DMS114 treated with DMSO at 0.1 percent for 48 hours (cell line): ENCODE data around the gene PLEKHN1.
"Not testable (repeated sequence)": the region's sequence is repeated elsewhere in the genome, so short reads cannot be mapped to it uniquely, and the experiment has no call there.

Experiments used
- DNase-seq: peaks from one replicate; lab custom pipeline; 2025; ENCODE audit not compliant: unreplicated experiment; lab: John Stamatoyannopoulos, UW

Gene PLEKHN1

DNA sequence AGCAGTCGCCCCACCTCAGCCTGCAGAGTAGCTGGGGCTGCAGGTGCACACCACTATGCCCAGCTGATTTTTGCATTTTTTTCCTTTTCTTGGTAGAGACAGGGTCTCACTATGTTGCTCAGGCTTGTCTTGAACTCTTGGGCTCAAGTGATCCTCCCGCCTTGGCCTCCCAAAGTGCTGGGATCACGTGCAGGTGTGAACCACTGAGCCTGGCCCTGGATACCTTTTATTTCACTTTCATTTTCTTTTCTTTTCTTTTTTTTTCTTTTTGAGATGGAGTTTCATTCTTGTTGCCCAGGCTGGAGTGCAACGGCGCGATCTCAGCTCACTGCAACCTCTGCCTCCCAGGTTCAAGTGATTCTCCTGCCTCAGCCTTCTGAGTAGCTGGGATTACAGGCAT lies 25.0 kb downstream of the PLEKHN1 start:
- not testable (repeated sequence) for DNase-seq

- no peak for DNase-seq
These were observed 25.6 kb downstream of the PLEKHN1 start for GRCh38 chr1:991895-992294.

DNA sequence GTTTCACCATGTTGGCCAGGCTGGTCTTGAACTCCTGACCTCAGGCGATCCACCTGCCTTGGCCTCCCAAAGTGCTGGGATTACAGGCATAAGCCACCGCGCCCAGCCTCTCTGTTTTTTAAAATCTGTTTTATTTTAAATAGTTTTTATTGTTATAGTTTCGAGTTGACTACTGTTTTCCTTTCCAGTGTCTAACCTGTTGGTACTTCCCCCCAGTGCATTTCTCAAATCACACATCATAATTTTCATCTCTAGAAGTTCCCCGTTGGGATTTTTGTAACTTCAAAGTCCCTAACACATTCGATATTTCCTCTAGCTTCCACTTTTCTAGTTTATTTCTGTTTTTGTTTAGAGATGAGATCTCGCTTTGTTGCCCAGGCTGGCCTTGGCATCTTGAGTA lies 26.1 kb downstream of the PLEKHN1 start:
- no peak for DNase-seq

DNA sequence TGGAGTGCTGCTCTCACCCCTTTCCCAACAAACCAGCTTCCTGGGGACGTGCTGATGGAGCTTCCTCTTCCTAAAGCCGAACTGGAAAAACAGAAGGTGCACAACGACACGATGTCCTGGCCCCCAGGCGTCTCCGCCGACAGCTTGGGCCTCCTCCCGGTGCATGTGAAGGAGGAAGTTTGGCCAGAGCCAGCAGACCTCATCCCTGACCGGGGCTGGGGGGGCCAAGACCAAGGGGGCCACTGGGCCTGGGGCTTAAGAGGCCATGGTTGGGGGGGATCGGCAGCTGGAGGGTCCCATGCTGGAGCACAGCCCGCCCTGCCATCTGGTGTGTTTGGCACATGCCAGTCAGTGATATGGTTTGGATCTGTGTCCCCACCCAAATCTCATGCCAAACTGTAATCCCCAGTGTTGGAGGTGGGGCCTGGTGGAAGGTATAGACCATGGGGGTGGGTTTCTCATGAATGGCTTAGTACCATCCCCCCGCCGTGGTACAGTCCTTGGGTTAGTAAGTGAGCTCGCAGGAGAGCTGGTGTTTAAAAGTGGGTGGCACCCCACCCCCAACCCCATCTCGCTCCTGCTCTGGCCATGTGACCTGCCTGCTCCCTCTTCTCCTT lies 27.2 kb downstream of the PLEKHN1 start:
- DNase-seq: no peak

GRCh38 chr1:994546-994945 lies 28.3 kb downstream of the PLEKHN1 start:
- not testable (repeated sequence) for DNase-seq

DNA sequence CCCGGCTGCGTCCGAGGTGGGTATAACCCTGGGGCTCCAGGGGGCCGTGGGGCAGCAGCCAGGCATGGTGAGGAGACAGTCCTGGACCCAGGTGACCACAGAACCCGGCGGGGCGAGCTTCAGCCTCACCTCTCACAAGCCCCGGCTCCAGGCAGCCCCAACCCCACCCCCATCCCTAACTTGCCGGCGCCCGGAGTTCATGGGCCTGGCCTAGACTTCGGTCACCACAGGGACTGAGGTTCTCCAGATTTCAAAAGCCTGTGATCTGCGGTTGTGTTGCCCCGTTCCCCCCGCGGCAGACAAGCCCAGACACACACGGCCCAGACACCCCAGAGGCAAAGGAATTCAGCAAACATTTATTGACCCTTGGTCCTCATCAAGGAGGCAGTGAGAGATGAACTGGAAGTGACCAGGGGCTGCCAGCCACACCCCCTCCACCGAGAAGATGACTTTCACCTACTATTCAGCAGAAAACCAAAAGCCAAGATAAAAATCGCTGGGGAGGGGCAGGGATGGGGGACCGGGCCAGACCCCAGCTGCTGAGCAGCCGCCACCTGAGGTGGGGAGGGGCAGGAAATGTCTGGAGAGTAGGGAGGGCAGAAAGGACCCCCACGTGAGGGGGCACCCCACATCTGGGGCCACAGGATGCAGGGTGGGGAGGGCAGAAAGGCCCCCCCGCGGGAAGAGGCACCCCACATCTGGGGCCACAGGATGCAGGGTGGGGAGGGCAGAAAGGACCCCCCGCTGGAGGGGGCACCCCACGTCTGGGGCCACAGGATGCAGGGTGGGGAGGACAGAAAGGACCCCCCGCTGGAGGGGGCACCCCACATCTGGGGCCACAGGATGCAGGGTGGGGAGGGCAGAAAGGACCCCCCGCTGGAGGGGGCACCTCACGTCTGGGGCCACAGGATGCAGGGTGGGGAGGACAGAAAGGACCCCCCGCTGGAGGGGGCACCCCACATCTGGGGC lies 29.7 kb downstream of the PLEKHN1 start:
- no peak for DNase-seq

GRCh38 chr1:996851-997712 lies 30.8 kb downstream of the PLEKHN1 start:
- no peak for DNase-seq

DNA sequence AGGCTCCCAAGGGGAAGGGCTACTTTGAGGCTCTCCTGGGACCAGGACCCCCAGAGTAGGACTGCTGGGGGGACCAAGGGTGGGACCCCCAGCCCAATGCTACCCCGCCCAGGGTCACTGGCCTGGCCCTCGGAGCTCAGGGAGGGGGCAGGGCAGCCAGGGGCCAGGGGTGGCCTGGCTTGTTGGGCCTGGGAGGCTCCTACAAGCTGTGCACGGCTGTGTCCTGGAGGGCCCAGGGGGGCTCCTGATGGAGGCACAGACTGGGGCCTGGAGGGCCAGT lies 31.4 kb downstream of the PLEKHN1 start:
- no peak for DNase-seq

- DNase-seq: no peak
These were observed 31.9 kb downstream of the PLEKHN1 start for GRCh38 chr1:997993-998744.

- no peak for DNase-seq
These were observed 32.4 kb downstream of the PLEKHN1 start for GRCh38 chr1:998745-998994.

- no peak for DNase-seq
These were observed 32.9 kb downstream of the PLEKHN1 start for GRCh38 chr1:998995-999724.

DNA sequence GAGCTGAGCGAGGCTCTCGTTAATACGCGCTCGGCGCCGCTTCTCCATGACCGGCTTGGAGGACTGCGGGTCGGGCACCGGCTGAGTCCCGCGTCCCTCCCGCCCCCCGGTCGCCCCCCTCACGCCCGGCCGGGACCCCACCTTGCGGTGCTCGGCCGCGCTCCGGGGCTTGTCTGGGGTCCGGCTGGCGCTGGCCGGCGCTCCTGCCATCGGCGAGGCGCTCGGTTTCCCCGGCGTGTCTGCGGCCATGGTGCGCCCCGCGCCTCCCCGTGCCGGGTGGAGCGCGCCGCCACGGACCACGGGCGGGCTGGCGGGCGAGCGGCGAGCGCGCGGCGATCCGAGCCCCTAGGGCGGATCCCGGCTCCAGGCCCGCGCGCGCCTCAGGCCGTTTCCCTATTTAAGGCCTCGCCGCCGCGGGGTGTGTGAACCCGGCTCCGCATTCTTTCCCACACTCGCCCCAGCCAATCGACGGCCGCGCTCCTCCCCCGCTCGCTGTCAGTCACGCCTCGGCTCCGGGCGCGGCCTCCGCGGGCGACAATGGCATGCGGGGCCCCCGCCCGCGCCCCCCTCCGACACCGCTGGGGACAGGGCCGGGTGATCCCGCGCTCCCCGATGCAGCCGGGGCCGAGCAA lies 33.6 kb downstream of the PLEKHN1 start, which contains the start of gene HES4:
Gene HES4 (minus strand): TSS at position 373 of the 632 bp plus-strand sequence. CDS start 124 bp downstream, at position 249.
- peak; percentile 64 for DNase-seq

GRCh38 chr1:1000357-1001056 lies 34.2 kb downstream of the PLEKHN1 start:
- DNase-seq: peak; percentile 36

DNA sequence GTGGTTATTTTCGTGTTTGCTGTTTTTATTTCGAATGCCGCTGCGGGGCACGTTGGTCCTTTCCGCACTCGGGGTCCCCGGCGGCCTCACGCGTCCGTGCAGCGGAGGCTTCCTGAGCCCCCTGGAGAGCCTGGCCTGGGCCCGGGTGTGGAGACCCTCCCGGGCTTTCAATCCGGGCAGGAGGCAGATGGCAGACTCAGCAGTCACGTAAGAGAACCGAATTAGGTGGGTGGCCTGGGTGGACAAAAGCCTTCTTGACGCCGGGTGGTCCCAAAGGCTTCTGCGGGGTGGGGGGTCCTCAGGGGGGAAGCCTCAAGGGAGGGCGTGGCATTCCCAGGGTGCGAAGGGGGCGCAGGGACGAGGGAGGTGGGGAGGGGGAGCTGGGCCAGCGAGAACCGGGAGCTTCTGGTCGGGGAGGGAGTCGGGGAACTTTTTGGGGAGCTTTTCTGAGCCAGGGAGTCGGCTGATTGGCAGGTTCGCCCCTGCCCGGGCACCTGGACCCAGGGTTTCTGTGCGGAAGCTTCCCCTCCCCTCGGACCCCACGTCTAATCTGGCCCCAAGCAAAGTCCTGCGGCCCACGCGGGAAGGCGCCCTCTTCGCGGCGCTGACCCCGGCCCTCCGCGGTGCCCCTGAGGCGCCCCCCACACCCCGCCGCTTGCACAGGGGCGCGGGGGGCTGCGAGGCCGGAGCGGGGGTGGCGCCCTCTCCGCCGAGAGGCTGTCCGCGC lies 34.9 kb downstream of the PLEKHN1 start:
- DNase-seq: no peak

GRCh38 chr1:1003618-1004419 lies 37.5 kb downstream of the PLEKHN1 start:
- no peak for DNase-seq

DNA sequence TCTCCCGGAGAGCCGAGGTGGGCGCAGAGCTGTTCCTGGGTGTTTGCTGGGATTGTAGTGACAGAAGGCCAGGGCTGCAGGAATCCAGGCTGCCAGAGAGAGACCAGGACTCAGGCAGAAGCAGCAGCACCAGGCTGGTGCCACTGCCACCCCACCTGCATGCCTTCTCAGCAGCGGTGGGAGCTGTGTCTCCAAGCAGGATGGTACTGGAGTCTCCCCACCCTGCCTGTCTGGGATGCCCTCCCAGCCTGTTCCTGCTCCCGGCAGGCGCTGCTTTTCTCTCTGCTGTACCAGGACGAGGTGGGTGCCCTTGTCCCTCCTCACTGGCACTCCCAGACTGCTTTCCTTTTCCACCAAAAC lies 38.1 kb downstream of the PLEKHN1 start:
- no peak for DNase-seq

GRCh38 chr1:1004780-1005697 lies 38.8 kb downstream of the PLEKHN1 start:
- no peak for DNase-seq
